EH (cell line): ENCODE results near the gene ANAPC4.
"Not testable (repeated sequence)": the region's sequence is repeated elsewhere in the genome, so short reads cannot be mapped to it uniquely, and the experiment has no call there.

Experiments used
- DNase-seq: peaks from one replicate; pipeline ENCODE4 v3.0.0-alpha.2; 2015; ENCODE audit warnings: low read depth

Gene ANAPC4, protein sequence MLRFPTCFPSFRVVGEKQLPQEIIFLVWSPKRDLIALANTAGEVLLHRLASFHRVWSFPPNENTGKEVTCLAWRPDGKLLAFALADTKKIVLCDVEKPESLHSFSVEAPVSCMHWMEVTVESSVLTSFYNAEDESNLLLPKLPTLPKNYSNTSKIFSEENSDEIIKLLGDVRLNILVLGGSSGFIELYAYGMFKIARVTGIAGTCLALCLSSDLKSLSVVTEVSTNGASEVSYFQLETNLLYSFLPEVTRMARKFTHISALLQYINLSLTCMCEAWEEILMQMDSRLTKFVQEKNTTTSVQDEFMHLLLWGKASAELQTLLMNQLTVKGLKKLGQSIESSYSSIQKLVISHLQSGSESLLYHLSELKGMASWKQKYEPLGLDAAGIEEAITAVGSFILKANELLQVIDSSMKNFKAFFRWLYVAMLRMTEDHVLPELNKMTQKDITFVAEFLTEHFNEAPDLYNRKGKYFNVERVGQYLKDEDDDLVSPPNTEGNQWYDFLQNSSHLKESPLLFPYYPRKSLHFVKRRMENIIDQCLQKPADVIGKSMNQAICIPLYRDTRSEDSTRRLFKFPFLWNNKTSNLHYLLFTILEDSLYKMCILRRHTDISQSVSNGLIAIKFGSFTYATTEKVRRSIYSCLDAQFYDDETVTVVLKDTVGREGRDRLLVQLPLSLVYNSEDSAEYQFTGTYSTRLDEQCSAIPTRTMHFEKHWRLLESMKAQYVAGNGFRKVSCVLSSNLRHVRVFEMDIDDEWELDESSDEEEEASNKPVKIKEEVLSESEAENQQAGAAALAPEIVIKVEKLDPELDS

DNA sequence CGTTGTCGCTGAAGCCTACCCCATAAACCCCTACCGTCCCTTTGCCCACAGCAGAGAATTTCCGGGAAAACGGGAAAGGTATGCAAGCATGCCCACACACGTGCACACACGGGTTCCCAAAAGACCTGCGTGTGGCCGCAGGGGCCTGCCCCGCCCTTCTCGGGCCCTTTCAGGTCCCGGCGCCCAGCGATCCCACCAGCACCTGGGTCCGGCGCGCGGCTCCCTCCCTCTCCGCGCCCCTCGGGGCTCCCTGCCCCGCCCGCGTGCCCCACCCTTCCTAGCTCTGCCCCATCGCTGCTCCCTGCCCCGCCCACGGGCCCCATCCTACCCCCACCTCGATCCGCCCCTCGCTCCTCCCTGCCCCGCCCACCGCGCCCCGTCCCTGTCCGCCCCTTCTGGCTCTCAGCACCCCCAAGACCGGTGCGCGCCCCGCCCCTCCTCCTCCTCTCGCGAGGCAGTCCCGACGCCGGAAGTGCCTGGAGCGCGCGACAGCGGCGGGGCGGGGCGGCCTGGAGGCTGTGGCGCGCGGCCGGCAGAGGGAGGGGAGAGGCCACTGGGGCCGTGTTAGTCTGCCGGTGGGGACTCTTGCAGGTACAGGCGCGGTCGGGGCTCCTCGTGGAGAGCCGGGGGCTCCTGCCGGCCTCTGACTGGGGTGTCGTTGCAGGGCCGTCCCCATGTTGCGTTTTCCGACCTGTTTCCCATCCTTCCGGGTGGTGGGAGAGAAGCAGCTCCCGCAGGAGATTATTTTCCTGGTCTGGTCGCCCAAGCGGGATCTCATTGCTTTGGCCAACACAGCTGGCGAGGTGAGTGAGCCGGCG, at the start of gene ANAPC4:
ANAPC4 (plus strand) TSS at position 510 of the 818 bp plus-strand sequence; CDS start at position 675, 165 bp downstream.
- peak; percentile 94 for DNase-seq

DNA sequence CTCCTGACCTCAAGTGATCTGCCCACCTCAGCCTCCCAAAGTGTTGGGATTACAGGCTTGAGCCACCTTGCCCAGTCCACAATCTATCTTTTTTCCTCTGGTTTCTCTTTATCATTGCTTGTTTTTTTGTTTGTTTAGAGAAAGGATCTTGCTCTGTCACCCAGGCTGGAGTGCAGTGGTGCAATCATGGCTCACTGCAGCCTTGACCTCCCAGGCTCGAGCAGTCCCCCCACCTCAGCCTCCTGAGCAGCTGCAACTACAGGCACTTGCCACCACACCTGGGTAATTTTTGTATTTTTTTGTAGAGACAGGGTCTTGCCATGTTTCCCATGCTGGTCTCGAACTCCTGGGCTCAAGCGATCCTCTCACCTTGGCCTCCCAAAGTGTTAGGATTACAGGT, 48.6 kb upstream of the ANAPC4 start:
- not testable (repeated sequence) for DNase-seq

DNA sequence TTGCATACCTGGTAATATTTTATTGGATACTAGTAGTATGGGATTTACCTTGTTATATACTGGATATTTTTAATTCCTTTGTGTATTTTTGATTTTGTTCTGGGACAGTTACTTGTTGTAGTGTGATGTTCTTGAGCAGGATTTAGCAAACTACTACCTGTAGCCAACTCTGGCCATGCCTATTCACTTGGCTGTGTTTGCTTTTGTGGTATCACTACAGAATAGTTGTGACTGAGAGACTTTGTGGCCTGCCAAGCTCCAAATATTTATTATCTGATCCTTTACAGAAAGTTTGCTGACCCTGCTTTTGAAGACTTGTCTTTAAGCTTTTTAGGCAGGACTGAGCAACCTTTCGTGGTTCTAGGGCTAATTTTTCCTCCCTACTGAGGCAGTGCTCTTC, 46.7 kb upstream of the ANAPC4 start:
- DNase-seq: no peak

DNA sequence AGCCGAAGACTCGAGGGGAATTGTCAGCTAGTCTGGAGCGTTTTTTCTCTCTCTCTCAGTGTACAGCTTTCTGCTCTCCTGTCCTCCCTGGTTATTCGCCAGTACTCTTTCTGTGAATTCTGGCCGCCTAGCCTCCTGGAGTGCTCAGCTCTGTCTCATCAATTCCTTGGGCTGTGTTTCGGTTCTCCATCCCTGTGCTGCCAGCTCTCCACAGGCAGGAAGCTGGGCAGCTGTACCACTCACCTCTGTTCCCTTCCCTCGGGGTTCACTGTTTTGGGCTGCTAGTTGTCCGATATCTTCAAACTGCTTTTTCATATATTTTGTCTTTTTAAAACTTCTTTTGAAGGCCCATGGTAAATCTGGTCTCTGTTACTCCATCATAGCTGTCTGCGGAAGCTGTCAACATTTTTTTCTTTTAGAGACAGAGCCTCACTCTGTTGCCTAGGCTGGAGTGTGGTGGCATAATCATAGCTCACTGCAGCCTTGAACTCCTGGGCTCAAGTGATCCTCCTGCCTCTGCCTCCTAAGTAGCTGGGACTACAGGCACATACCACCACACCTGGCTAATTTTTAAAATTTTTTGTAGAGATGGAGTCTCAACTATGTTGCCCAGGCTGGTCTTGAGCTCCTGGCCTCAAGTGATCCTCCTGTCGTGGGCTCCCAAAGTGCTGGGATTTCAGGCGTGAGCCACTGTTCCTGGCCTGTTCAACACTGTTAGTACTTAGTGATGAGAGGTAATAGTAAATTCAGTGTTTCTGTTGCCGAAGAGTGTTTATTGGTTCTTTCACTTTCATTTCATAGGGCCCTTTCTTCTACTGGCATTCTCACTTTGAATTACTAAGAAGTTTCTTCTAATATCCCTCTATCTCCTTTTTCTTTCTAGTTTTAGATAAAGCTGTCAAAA, 45.9 kb upstream of the ANAPC4 start:
- DNase-seq: no peak

DNA sequence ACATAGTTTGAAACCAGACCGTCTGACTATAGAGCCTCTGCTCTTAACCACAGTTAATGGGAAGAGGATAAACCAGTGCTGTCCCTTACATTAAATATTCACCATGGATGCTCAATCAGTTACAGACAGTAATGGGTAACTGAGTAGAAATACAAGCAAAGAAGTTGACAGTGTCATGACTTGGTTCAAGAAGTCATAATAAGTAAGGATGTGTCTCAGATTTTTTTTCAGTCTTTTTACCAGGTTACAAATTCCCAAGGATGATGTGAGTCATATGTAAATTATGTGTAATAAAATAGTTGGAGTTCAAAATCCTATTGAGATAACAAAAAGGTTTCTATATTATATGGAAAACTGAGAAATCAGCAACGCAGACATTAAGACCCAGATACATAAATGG, 33.4 kb upstream of the ANAPC4 start:
- DNase-seq: peak; percentile 44

DNA sequence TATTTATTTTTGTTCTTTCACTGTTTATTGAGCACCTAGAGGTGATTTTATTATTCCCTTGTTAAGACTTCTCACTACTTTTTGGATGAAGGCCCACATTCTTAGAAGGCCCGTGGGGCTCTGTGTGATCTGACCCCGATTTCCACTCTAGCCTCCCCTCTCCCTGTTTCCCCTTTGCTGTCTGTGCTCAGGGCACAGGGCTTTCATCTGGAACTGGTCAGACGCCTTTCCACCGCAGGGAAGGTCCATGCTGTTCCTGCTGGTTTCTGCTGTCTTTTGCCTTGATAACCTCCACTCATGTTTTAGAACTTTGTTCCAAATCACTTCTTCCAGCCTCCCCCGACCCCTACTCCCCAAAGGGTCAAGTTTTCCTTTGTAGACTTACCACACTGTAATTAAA, 31.3 kb upstream of the ANAPC4 start:
- DNase-seq: no peak

DNA sequence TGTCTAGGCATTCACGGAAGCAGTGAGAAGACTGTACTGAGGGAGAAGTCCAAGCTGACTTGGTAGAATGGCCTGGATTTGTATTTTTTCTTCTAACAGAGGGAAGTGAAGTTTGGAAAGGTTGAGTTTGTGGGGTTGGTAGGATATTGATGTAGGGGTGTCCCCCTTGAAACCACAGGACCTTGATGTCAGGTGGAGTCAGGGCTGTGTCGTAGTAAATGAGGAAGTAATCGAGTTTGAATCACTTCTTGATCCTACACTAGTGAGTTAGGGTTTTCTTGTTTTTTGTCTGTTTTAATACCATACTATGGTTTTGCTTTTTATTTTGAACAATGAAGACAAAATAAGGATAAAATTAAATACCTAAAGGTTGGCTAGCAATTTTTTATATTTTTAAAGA, 30.1 kb upstream of the ANAPC4 start:
- no peak for DNase-seq

DNA sequence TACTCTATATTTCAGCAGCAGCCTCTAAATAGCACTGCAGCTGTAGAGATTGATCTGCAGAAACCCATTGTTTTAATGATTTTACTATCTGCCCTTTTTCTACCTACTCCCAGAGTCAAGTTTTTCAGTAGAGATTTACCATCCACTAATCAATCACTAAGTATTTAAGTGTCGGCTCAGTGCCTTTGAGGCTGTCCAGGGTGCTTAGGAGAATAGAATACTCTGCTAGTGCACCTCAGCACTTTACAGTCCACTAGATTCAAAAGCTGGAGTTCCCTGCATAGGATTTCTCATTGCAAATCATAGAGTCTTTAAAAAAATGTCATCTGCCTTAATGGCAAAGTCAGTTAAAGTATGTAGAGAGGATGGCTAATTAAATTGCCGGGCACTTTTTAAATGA, 29.6 kb upstream of the ANAPC4 start:
- DNase-seq: no peak

DNA sequence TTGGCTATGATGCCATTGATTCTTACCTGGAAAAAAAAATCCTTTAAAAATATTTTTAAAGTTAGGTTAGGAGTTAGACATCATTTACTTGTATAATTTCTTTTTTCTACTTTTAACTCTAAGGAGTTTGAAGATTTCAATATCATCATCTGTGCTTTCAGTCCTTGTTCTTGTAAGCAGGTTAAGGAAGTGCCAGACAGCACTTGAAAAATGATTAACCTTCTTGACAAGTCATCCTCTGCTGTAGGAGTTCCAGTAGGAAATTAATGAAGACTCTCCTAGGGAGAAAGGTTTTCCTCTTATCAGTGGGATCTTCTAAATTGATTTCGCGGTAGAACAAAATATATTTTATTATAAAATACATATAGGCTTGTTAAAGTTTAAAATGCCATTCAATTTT, 29.1 kb upstream of the ANAPC4 start:
- no peak for DNase-seq

DNA sequence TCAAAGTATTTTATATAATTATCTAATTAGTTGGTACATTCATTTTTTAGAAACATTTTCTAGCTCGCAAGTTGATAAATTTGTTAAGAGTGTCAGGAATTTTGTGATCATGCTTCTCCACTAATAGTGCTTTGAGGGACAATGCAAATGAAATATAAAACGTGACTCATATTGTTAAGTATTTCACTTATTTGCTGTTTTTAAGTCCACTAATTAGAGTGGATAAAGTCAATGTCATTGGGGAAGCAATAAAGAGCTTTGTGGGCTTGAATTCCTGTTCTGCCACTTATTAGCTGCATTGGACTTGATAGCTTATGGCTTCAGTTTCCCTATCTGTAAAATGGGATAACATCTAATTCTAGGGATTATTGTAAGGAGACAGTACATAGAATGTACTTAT, 26.5 kb upstream of the ANAPC4 start:
- peak; percentile 81 for DNase-seq

DNA sequence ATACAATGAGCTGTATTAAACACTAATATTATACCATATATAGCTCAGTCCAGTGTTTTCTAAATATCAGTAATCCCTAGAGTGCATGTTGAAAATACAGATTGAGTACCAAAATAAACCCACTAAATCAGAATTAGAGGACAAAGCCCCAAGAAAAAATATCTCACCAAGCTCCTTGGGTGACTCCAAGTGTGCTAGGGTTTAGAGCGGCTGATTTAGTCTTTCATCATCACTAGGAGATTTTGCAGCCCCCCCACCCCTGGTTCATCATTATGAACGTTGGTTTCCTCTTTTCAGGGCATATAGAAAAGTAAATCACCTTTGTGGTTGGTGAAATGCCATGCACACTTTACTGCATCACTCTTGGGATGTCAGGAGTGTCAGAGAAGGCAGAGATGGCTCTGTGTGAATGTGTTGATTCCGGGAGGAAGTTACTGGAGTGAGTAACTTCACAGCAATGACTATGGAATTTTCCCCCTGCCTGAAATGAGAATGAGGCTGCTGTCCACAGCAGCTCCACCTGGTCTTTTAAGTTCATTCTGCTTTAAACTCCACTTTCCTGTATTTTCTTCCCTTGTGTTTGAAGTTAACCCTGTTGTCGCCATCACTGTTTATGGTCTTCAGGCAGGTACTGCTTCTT, 25.2 kb upstream of the ANAPC4 start:
- peak; percentile 74 for DNase-seq

DNA sequence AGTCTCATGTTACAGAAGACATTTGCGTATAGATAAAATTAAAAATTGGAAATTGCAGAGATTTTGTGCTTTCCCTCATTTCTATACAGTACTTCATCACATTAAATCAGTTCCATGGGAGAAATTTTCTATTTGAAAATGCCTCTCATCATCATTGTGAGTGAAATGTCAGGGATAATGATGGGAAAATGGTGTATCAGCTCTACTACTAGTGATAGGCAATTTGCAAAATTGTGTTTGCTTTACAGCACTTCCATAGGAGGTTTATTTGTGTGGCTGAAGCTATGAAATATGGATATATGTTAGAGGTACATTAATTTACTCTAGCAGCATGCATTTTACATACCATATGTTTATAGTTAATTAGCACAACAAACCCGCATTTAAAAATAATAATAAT, 21.0 kb upstream of the ANAPC4 start:
- DNase-seq: no peak

DNA sequence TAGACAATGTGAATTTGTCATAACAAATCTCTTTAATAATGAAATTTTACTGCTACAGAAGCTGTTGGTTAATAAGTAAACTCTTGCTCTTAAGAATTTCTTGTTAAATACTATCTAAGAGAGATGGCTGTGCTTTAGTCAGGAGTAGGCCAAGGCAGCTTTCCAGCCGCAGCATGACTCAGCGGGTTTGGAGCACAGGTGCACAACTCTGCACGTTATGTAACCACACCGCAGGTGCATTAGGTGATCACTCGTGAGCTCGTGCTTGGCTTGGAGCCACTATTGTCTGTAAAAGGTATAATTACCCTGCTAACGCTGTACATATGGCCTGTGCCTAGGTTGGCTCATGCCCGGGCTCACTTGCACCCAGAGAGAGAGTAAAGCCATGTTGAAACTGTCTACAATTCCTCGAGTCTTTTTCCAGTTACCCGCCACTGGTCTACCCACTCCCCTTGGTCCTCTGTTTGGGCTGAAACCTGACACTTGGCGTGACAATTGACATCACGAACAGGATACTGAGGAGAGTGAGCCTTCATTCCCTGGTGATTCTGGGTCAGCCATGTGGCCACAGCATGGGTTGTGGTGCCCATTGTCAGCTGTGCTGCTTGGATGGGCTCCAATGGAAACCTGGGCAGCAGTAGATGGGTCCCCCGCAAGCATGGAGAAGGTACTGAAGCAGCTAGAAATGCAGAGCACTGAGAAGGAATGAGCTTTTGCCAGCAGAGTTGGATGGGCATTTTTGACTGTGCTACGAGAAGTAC, 18.4 kb upstream of the ANAPC4 start:
- no peak for DNase-seq

DNA sequence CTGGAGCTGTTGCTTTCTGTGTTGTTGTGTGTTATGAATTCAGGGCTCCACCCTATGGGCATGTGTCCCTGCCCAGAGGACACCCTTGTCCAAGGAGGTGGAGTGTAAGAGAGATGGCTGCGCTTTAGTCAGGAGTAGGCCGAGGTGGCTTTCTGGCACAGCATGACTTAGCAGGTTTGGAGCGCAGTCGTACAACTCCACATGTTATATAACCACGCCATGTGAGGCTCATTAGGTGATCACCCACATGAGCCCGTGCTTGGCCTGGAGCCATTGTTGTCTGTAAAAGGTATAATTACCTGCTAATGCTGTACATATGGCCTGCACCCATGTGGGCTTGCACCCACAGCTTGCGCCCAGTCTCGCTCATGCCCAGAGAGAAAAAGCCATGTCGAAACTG, 15.8 kb upstream of the ANAPC4 start:
- DNase-seq: no peak

DNA sequence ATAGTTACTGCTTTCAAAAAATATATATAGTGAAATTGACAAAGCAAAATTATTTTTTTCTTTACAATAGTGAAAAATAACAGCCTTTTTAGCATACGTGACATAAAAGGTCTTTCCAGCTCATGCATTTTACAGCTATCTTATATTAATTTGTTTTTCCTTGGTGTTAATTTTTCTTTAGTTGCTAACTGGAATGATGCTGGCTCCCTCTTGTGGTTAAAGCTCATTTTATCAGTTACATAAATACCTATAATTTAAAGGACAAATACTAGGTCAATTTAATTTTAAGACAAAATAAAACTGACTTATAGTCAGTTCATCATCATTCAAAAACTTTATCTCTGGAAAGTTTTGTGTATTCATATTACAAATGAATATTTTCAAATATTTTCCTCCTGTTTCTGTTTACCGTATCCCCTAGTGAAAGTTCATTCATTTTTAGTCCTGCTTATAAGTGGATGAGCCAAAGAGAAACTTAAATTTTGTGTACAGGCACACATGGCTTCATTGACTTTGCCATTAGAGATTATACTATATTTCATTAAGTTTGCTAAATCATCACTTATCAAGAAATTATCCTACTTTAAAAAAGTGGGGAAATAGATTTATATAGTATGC, 9.9 kb upstream of the ANAPC4 start:
- DNase-seq: peak; percentile 56

DNA sequence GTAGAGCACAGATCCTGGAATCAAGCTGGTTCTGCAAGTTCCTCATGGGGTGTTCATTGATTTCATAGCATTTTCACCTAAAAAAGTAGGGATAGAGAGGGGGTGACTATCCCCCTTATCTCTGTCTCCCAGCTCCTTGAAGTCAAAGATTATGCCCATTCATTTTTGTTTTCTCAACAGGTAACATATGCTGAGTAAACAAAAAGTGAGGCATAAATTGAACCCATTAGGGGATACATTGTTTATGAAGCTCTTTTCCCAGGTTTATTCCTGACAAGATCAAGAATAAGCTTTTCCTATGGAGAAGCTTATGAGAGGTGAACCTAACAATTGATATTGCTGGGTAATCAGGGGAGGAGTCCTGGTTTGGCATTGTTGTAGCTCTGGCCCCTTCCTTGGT, 9.2 kb upstream of the ANAPC4 start:
- no peak for DNase-seq

DNA sequence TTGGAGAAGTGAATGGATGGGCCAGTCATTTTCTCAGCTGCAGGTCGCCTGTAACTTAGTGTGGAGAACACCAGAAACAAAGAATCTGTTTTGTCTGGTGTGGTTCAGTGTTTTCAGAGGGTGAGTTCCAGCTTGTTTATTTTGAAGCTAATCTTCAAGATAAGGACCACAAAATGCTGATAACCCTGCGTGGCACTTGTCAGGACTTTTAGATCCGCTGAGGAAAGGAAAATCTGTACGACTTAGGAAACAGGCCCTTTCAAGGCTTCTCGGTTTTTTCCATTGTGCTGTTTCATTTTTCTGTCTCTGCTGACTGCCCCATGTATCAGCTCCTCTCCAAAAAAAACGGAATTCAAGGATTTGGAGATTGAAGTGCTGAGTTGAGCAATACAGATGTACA, 8.7 kb upstream of the ANAPC4 start:
- DNase-seq: no peak

DNA sequence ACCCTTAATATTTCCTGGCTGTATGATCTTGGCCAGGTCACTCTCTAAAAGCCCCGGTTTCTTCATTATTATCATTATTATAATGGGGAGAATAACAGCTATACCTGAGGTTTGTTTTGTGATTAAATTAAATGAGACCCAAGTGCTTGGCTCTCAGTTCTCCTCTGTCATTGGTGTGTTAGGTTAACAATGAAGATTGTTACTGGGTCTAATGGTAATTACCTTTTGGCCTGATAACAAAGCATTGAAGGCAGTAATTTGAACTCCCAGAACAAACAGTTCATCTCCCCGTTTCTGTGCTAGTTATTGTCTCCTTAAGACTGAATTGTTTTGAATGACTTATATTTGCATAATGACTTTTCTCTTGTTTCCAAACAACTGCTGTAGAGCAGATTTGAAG, 6.8 kb upstream of the ANAPC4 start:
- no peak for DNase-seq

DNA sequence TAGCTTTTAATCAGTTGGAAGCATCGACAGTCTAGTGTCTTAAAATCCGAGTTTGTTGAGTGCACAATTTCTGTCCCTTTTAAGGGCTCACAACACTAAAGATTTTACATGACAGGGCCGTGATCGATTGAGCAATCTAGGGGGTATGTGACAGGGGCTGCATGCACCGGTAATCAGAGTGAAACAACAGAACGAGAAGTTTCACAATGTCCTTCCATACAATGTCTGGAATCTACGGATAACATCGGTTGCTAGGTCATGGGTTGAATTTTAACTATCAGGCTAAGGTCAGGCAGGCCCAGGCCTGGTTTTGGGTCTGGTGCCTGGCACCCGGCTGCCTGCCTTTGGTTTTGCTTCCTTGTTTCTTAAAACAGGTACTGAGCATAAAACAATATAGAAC, 4.5 kb upstream of the ANAPC4 start:
- DNase-seq: not testable (repeated sequence)
